A172 (cell line): ENCODE data around the gene GPC2. TPM values are rescaled to one million over a fixed set of nuclear protein-coding genes. Genes with fewer than 3 reads are reported as not detected.
"Not testable (repeated sequence)": the region's sequence is repeated elsewhere in the genome, so short reads cannot be mapped to it uniquely, and the experiment has no call there.

Experiments
- DNase-seq: peaks from one replicate; pipeline ENCODE4 v3.0.0-alpha.2; 2015; ENCODE audit warnings: low spot score
- total RNA-seq: library from RNA; depleted of rRNA; stranded (reverse); fragments of >200 nt; shearing (Covaris generic); gene quantifications from 2 replicates; pipeline ENCODE4 v1.2.3, GENCODE V29; 2014

GPC2 gene
- total RNA-seq, 1 experiment from 2014 or later = 4.6 TPM

GRCh38 chr7:100204454-100204853, 27.3 kb upstream of the GPC2 start:
- no peak for DNase-seq

GRCh38 chr7:100200693-100201092, 23.5 kb upstream of the GPC2 start:
- DNase-seq = no peak

GRCh38 chr7:100198266-100198665, 21.1 kb upstream of the GPC2 start:
- no peak for DNase-seq

- DNase-seq = not testable (repeated sequence)
These were observed 18.7 kb upstream of the GPC2 start for GRCh38 chr7:100195901-100196322.

- DNase-seq = no peak
These were observed 18.0 kb upstream of the GPC2 start for GRCh38 chr7:100195222-100195621.

- no peak for DNase-seq
These were observed 15.8 kb upstream of the GPC2 start for GRCh38 chr7:100192969-100193368.

GRCh38 chr7:100192281-100192862, 15.2 kb upstream of the GPC2 start:
- not testable (repeated sequence) for DNase-seq

- no peak for DNase-seq
These were observed 14.6 kb upstream of the GPC2 start for GRCh38 chr7:100191775-100192174.

- peak; percentile 42 for DNase-seq
These were observed 13.0 kb upstream of the GPC2 start for GRCh38 chr7:100190048-100190711.

- DNase-seq = no peak
These were observed 11.9 kb upstream of the GPC2 start for GRCh38 chr7:100189061-100189460.

- DNase-seq = no peak
These were observed 8.5 kb upstream of the GPC2 start for GRCh38 chr7:100185726-100186125.

- DNase-seq = not testable (repeated sequence)
These were observed 5.9 kb upstream of the GPC2 start for GRCh38 chr7:100183090-100183489.

GRCh38 chr7:100182616-100183015, 5.4 kb upstream of the GPC2 start:
- not testable (repeated sequence) for DNase-seq

GRCh38 chr7:100180084-100180483, 2.9 kb upstream of the GPC2 start:
- DNase-seq = not testable (repeated sequence)

GRCh38 chr7:100176096-100177044, 811 bp downstream of the GPC2 start:
- DNase-seq = no peak

GRCh38 chr7:100175296-100175935, 1.8 kb downstream of the GPC2 start:
- DNase-seq = no peak

- DNase-seq = no peak
These were observed 2.6 kb downstream of the GPC2 start for GRCh38 chr7:100174582-100174981.

- DNase-seq = no peak
These were observed 3.2 kb downstream of the GPC2 start for GRCh38 chr7:100173806-100174495.

GRCh38 chr7:100171840-100172239, 5.3 kb downstream of the GPC2 start:
- DNase-seq = no peak

GRCh38 chr7:100171087-100171681, 6.0 kb downstream of the GPC2 start:
- DNase-seq = no peak
